Measurements from ENCODE around the gene HNRNPU.

The HNRNPU gene

DNA sequence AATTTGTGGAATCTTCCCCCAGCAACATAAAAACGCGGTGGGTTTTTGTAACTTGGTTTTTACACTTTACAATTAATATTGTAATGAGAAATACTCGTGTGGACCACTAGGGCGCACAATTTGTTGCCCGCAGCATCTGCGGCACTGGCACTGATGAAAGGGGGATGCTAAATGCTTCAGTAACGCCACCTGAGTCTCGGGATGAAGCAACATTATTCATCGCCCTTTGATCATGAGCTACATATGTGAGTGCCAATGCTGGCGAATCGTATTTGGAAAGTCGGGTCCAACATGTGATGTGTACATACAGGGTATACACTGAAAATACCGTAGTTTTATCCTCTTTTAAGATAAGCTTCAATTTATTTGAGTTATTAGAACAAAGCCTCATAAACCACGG lies 63.1 kb downstream of the HNRNPU start:
- Mint-ChIP-seq H3K4me1 (no peaks in the 10 kb centered on the region), H3K27ac (no peak overlapping the region), H3K4me3 (no peak overlapping the region), H3K27me3 (ENCODE audit: low read depth, poor library complexity) (peaks cover 8% of the 10 kb centered on the region), H3K9me3 (peaks cover 6% of the 10 kb centered on the region), H3K36me3 (ENCODE audit: low read depth) (no peaks in the 10 kb centered on the region)
- no peak for DNase-seq
- TF ChIP-seq, protein P1, sequence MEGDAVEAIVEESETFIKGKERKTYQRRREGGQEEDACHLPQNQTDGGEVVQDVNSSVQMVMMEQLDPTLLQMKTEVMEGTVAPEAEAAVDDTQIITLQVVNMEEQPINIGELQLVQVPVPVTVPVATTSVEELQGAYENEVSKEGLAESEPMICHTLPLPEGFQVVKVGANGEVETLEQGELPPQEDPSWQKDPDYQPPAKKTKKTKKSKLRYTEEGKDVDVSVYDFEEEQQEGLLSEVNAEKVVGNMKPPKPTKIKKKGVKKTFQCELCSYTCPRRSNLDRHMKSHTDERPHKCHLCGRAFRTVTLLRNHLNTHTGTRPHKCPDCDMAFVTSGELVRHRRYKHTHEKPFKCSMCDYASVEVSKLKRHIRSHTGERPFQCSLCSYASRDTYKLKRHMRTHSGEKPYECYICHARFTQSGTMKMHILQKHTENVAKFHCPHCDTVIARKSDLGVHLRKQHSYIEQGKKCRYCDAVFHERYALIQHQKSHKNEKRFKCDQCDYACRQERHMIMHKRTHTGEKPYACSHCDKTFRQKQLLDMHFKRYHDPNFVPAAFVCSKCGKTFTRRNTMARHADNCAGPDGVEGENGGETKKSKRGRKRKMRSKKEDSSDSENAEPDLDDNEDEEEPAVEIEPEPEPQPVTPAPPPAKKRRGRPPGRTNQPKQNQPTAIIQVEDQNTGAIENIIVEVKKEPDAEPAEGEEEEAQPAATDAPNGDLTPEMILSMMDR (IDR thresholded peaks at IDR 0.05), result no peak

DNA sequence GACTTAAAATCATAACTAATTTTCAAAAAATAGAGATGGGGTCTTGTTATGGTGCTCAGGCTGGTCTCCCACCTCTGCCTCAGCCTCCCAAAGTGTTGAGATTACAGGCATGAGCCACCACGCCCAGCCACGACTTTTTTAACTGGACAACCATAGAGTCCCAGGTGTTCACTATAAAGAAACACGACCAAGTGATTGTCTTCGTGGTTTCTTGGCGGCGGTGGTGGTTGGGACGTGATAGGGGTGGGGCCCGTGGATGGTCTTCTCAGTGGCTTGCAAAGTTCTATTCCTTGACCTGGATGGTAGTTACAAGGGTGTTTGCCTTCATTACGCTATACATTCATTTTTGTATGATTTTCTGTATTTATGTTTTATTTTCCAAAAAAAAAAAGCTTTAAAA lies 63.5 kb downstream of the HNRNPU start:
- Mint-ChIP-seq H3K36me3 (ENCODE audit: low read depth) (no peaks in the 10 kb centered on the region), H3K27ac (no peak overlapping the region), H3K27me3 (ENCODE audit: low read depth, poor library complexity) (peaks cover 11% of the 10 kb centered on the region), H3K4me1 (no peaks in the 10 kb centered on the region), H3K4me3 (no peak overlapping the region), H3K9me3 (peaks cover 6% of the 10 kb centered on the region)
- TF ChIP-seq, protein P1 (IDR thresholded peaks at IDR 0.05), result no peak
- DNase-seq, result no peak

Data from nephron progenitor cell (in vitro differentiated cells).